H1 (cell line): ENCODE results near the gene MMP7. TPM values are rescaled to one million over a fixed set of nuclear protein-coding genes. Genes with fewer than 3 reads are reported as not detected.
A peak's percentile ranks its signal among the peaks of the same experiment; 100 is the strongest.

Experiments used
- CTCF ChIA-PET: fragments of 300-600 bp; sonication (Branson Sonifier 250); formaldehyde crosslinking; loops from one replicate; lab custom pipeline; 2021; ENCODE audit not compliant: partially characterized antibody; lab: Charles Lee
- POLR2A ChIA-PET: fragments of 300-600 bp; sonication (Branson Sonifier 250); formaldehyde crosslinking; loops from one replicate; lab custom pipeline; 2021; ENCODE audit warnings: inconsistent platforms; ENCODE audit not compliant: partially characterized antibody; lab: Charles Lee
- DNase-seq, 2 experiments: peaks; one replicate each; pipeline versions ENCODE4 v3.0.0 to v3.0.0-alpha.2; 2010 to 2022; ENCODE audit warnings: low spot score in 2 of 2, low read depth in 1 of 2, mixed read lengths in 1 of 2
- FAIRE-seq: peaks from 2 replicates; lab custom pipeline; 2011; peaks lifted over from hg19 to GRCh38; lab: Jason Lieb, UNC
- H2AFZ ChIP-seq: 2 replicates; pipeline ENCODE4 v1.8.1; 2012; ENCODE audit warnings: low read length, inconsistent platforms
- H2AK5ac ChIP-seq: 2 replicates; pipeline ENCODE4 v1.6.1; 2013; ENCODE audit warnings: low read depth, low read length
- H2BK120ac ChIP-seq: replicated peaks from 2 replicates; pipeline ENCODE3; 2013; ENCODE audit warnings: low read depth, low read length, inconsistent platforms
- H2BK12ac ChIP-seq: 2 replicates; pipeline ENCODE4 v1.6.1; 2013; ENCODE audit warnings: low read depth, low read length
- H2BK15ac ChIP-seq: 2 replicates; pipeline ENCODE4 v1.6.1; 2013; ENCODE audit warnings: low read length
- H2BK20ac ChIP-seq: 2 replicates; pipeline ENCODE4 v1.6.1; 2013; ENCODE audit warnings: low read length
- H2BK5ac ChIP-seq: 2 replicates; pipeline ENCODE4 v1.6.1; 2013; ENCODE audit warnings: low read depth, low read length
- H3K14ac ChIP-seq: 2 replicates; pipeline ENCODE4 v1.6.1; 2013; ENCODE audit warnings: inconsistent platforms; ENCODE audit not compliant: insufficient read length
- H3K18ac ChIP-seq: 2 replicates; pipeline ENCODE4 v1.6.1; 2013; ENCODE audit warnings: low read length; ENCODE audit errors: extremely low read depth
- H3K23ac ChIP-seq: 2 replicates; pipeline ENCODE4 v1.6.1; 2013; ENCODE audit warnings: inconsistent platforms; ENCODE audit not compliant: insufficient read length
- H3K23me2 ChIP-seq: 2 replicates; pipeline ENCODE4 v1.6.1; 2013; ENCODE audit warnings: low read depth, low read length
- H3K27ac ChIP-seq: 2 replicates; pipeline ENCODE4 v1.6.1; 2011; ENCODE audit warnings: low read depth, low read length, inconsistent platforms
- H3K27me3 ChIP-seq, 4 experiments: replicated peaks in 1 of 4; 1 replicate in 1 of 4; 2 replicates in 3 of 4; pipeline versions ENCODE4 v1.6.1 to v1.8.1; 2011 to 2013; ENCODE audit warnings: low read length in 3 of 4, mild to moderate bottlenecking in 3 of 4, inconsistent platforms in 2 of 4, mixed read lengths in 2 of 4, moderate library complexity in 1 of 4; ENCODE audit not compliant: control insufficient read depth in 3 of 4, insufficient read depth in 3 of 4; ENCODE audit errors: extremely low read depth in 1 of 4
- H3K36me3 ChIP-seq, 4 experiments: 2 replicates each; pipeline versions ENCODE4 v1.6.1 to v1.8.1; 2011 to 2013; ENCODE audit warnings: mild to moderate bottlenecking in 4 of 4, low read length in 3 of 4, moderate library complexity in 2 of 4, control low read depth in 1 of 4, inconsistent platforms in 1 of 4; ENCODE audit not compliant: insufficient read depth in 4 of 4, control insufficient read depth in 2 of 4
- H3K4ac ChIP-seq: replicated peaks from 2 replicates; pipeline ENCODE3; 2013; ENCODE audit warnings: low read length, low read depth, mixed read lengths, inconsistent platforms; ENCODE audit not compliant: insufficient read length
- H3K4me1 ChIP-seq, 4 experiments: replicated peaks in 1 of 4; 1 replicate in 1 of 4; 2 replicates in 3 of 4; pipeline versions ENCODE4 v1.6.1 to v1.8.1; 2011 to 2013; ENCODE audit warnings: low read length in 3 of 4, inconsistent platforms in 2 of 4, mixed read lengths in 1 of 4; ENCODE audit not compliant: insufficient read depth in 4 of 4, control insufficient read depth in 3 of 4
- H3K4me2 ChIP-seq, 2 experiments: 2 replicates each; pipeline versions ENCODE4 v1.6.1 to v1.8.1; 2011 to 2013; ENCODE audit warnings: low read depth in 2 of 2, low read length in 2 of 2, control low read depth in 1 of 2, inconsistent platforms in 1 of 2, mild to moderate bottlenecking in 1 of 2; ENCODE audit not compliant: insufficient read depth in 1 of 2
- H3K4me3 ChIP-seq, 4 experiments: fragments of 200-600, 300-600 bp in 1 of 4; sonication (generic), shearing (Covaris generic), sonication (Bioruptor Twin) in 1 of 4; 2 replicates each; pipeline versions ENCODE4 v1.5.1 to v1.8.1; 2011 to 2016; ENCODE audit warnings: low read length in 4 of 4, low read depth in 3 of 4, control low read depth in 2 of 4, inconsistent platforms in 2 of 4, mild to moderate bottlenecking in 2 of 4, mixed read lengths in 1 of 4, moderate library complexity in 1 of 4; ENCODE audit not compliant: insufficient read depth in 2 of 4; ENCODE audit errors: extremely low read depth in 1 of 4
- H3K56ac ChIP-seq: replicated peaks from 2 replicates; pipeline ENCODE3; 2013; ENCODE audit warnings: low read depth, mild to moderate bottlenecking, mixed read lengths, low read length, inconsistent platforms; ENCODE audit not compliant: insufficient read length
- H3K79me1 ChIP-seq: 2 replicates; pipeline ENCODE4 v1.6.1; 2013; ENCODE audit warnings: low read depth, low read length, control low read depth
- H3K79me2 ChIP-seq, 2 experiments: 2 replicates each; pipeline versions ENCODE4 v1.6.1 to v1.8.1; 2012 to 2013; ENCODE audit warnings: low read length in 2 of 2, mild to moderate bottlenecking in 2 of 2, inconsistent platforms in 1 of 2; ENCODE audit not compliant: insufficient read depth in 2 of 2, control insufficient read depth in 1 of 2
- H3K9ac ChIP-seq, 4 experiments: replicated peaks in 1 of 4; 1 replicate in 1 of 4; 2 replicates in 3 of 4; pipeline versions ENCODE4 v1.6.1 to v1.8.1; 2011 to 2013; ENCODE audit warnings: low read depth in 3 of 4, low read length in 3 of 4, control low read depth in 2 of 4, mild to moderate bottlenecking in 2 of 4, moderate library complexity in 2 of 4, inconsistent platforms in 1 of 4; ENCODE audit errors: extremely low read depth in 1 of 4
- H3K9me3 ChIP-seq, 2 experiments: 2 replicates each; pipeline versions ENCODE4 v1.6.1 to v1.8.1; 2012 to 2013; ENCODE audit warnings: mild to moderate bottlenecking in 2 of 2, moderate library complexity in 2 of 2, control low read depth in 1 of 2, inconsistent platforms in 1 of 2, low read depth in 1 of 2, low read length in 1 of 2, mixed read lengths in 1 of 2; ENCODE audit not compliant: insufficient read depth in 2 of 2
- H4K20me1 ChIP-seq, 2 experiments: replicated peaks in 1 of 2; 2 replicates each; pipeline versions ENCODE3 to v1.8.1; 2011 to 2013; ENCODE audit warnings: inconsistent platforms in 2 of 2, low read length in 2 of 2, mild to moderate bottlenecking in 1 of 2; ENCODE audit not compliant: insufficient read depth in 2 of 2, control insufficient read depth in 1 of 2
- H4K5ac ChIP-seq: 2 replicates; pipeline ENCODE4 v1.6.1; 2013; ENCODE audit warnings: low read length, low read depth, mixed read lengths, inconsistent platforms; ENCODE audit not compliant: insufficient read length
- H4K8ac ChIP-seq: 2 replicates; pipeline ENCODE4 v1.8.0; 2013; ENCODE audit warnings: mild to moderate bottlenecking, moderate library complexity, low read length, inconsistent platforms; ENCODE audit not compliant: insufficient read depth; ENCODE audit errors: extremely low read depth
- H4K91ac ChIP-seq: replicated peaks from 2 replicates; pipeline ENCODE3; 2013; ENCODE audit warnings: low read length, mixed read lengths, inconsistent platforms; ENCODE audit not compliant: insufficient read length
- BACH1 ChIP-seq: IDR thresholded peaks from 2 replicates; pipeline ENCODE4 v1.6.1; 2012; ENCODE audit warnings: low read length, improper control_type of control experiment
- BCL11A ChIP-seq, 2 experiments: IDR thresholded peaks; one replicate each; pipeline ENCODE4 v1.6.1; 2011; ENCODE audit warnings: low read depth in 2 of 2, low read length in 2 of 2, mild to moderate bottlenecking in 2 of 2
- CHD1 ChIP-seq: IDR thresholded peaks from 2 replicates; pipeline ENCODE4 v1.6.1; 2012; ENCODE audit warnings: low read depth, low read length, improper control_type of control experiment
- CHD2 ChIP-seq: IDR thresholded peaks from 2 replicates; pipeline ENCODE4 v1.6.1; 2012; ENCODE audit warnings: low read length, improper control_type of control experiment
- HDAC6 ChIP-seq: IDR thresholded peaks from one replicate; pipeline ENCODE4 v1.7.1; 2012; ENCODE audit warnings: low read depth, mild to moderate bottlenecking, inconsistent platforms, low read length, moderate library complexity
- POU5F1 ChIP-seq: IDR thresholded peaks from 2 replicates; pipeline ENCODE4 v1.6.1; 2011; ENCODE audit warnings: low read depth, mild to moderate bottlenecking, low read length, moderate library complexity
- SP2 ChIP-seq: IDR thresholded peaks from 2 replicates; pipeline ENCODE4 v1.6.1; 2012; ENCODE audit warnings: mild to moderate bottlenecking, low read length, inconsistent platforms
- WGBS, 2 experiments: shearing (Covaris generic) in 1 of 2; methylation state at CpG; one replicate each; pipeline versions ENCODE4 v1.1.6 to v1.1.7; 2013 to 2015; ENCODE audit warnings: low lambda C conversion rate in 2 of 2, mixed read lengths in 2 of 2, inconsistent platforms in 1 of 2, low coverage in 1 of 2, missing lambda C conversion rate in 1 of 2; ENCODE audit not compliant: insufficient replicate concordance in 2 of 2, insufficient coverage in 1 of 2, insufficient read length in 1 of 2; ENCODE audit errors: extremely low coverage in 1 of 2, missing lambda C conversion rate in 1 of 2; 5-methylcytosine and 5-hydroxymethylcytosine counted together
- long read RNA-seq, 2 experiments: library from RNA in 1 of 2; library from capped mRNA in 1 of 2; stranded (forward); transcript quantifications; one replicate each; pipeline ENCODE4 v2.0.0, GENCODE V29; 2021; ENCODE audit warnings: inconsistent platforms in 1 of 2
- polyA minus RNA-seq, 3 experiments: library from RNA; depleted of rRNA, polyadenylated mRNA; stranded (reverse); fragments of >200 nt; gene quantifications; 1 replicate in 2 of 3; 2 replicates in 1 of 3; pipeline ENCODE4 v1.2.3, GENCODE V29; 2011
- polyA plus RNA-seq, 7 experiments: library from polyadenylated mRNA; depleted of rRNA in 3 of 7; stranded (reverse) in 5 of 7; unstranded in 2 of 7; fragments of >200 nt in 5 of 7; fragments of 200-250 nt in 2 of 7; gene quantifications; 1 replicate in 5 of 7; 2 replicates in 1 of 7; 4 replicates in 1 of 7; pipeline versions ENCODE4 v1.2.1 to v1.2.3, GENCODE V29; 2011 to 2013; ENCODE audit warnings: missing spikeins in 2 of 7, mixed read lengths in 2 of 7
- total RNA-seq: library from RNA; stranded (reverse); fragmentation: NEBNext Ultra II Directional; extraction: Animal tissue kit (Norgen Biotek cat#: 25700); gene quantifications from 2 replicates; pipeline ENCODE4 v1.2.1, GENCODE V29; 2021

Gene MMP7
- total RNA-seq = not detected in 2 replicates
- polyA plus RNA-seq (2011; rRNA removed) = not detected in 2 replicates
- polyA plus RNA-seq (2011; cell fraction: cytosol; rRNA removed) = not detected
- polyA plus RNA-seq (2011; cell fraction: nucleus; rRNA removed) = not detected
- polyA plus RNA-seq (2012, experiment 1 of 2) = not detected in 4 replicates
- not detected for polyA plus RNA-seq (2012, experiment 2 of 2)
- not detected for polyA plus RNA-seq (2013, experiment 1 of 2)
- polyA plus RNA-seq (2013, experiment 2 of 2) = not detected
- not detected in 2 replicates for polyA minus RNA-seq (2011; rRNA and poly(A)+ RNA removed)
- polyA minus RNA-seq (2011; cell fraction: cytosol; rRNA and poly(A)+ RNA removed) = not detected
- polyA minus RNA-seq (2011; cell fraction: nucleus; rRNA and poly(A)+ RNA removed) = not detected
- long read RNA-seq, experiment 1 = 0 reads
- long read RNA-seq, experiment 2 = 0 reads

GRCh38 chr11:102530558-102530957, at the start of gene MMP7:
Gene MMP7, minus strand, starts transcription at chr11:102530747. Its CDS starts 47 bp downstream, at chr11:102530700.
- Histone ChIP-seq H3K23ac (no peak within 1 kb of the TSS), H3K27ac (no peak within 1 kb of the TSS), H3K79me2 (no peaks in the 10 kb centered on the region), H4K91ac (no peak within 1 kb of the TSS), H3K4me2 (no peak within 1 kb of the TSS), H2BK12ac (no peak within 1 kb of the TSS), H3K4me3 (no peak within 1 kb of the TSS), H2AK5ac (no peak within 1 kb of the TSS), H3K4ac (no peak within 1 kb of the TSS), H2BK120ac (no peak within 1 kb of the TSS), H3K9me3 (no peaks in the 10 kb centered on the region), H2BK20ac (no peak within 1 kb of the TSS), H3K14ac (no peak within 1 kb of the TSS), H4K5ac (no peak within 1 kb of the TSS), H3K18ac (no peak within 1 kb of the TSS), H3K9ac (no peak within 1 kb of the TSS), H4K8ac (no peak within 1 kb of the TSS), H3K36me3 (no peaks in the 10 kb centered on the region), H3K4me1 (no peaks in the 10 kb centered on the region; a peak in 2 of 7 replicates), H3K23me2 (no peaks in the 10 kb centered on the region), H3K27me3 (peaks cover 0 to 1% (median 0%) of the 10 kb centered on the region in 4 experiments; a peak in 1 of 7 replicates), H3K79me1 (no peaks in the 10 kb centered on the region)
- 83% methylated on average over 8 of the region's 8 CpGs; no CpG with 5 or more reads in 1 of the 2 experiments for WGBS, 2 experiments
- DNase-seq = no peak
- no peak for FAIRE-seq
- no peak for TF ChIP-seq HDAC6
- TF ChIP-seq CHD2 = no peak
- no peak for TF ChIP-seq BACH1
- no peak for TF ChIP-seq BCL11A (IDR thresholded peaks at IDR 0.05; ENCODE audit: low read depth in 2 of 2, low read length in 2 of 2)
- TF ChIP-seq SP2 = no peak
- no peak for TF ChIP-seq POU5F1
- no peak for TF ChIP-seq CHD1
- TF ChIP-seq, all 59 proteins: peak for 0
- Histone ChIP-seq H2BK5ac (no peak within 1 kb of the TSS), H4K20me1 (no peaks in the 10 kb centered on the region), H2BK15ac (no peak within 1 kb of the TSS), H3K56ac (no peak within 1 kb of the TSS), H2AFZ (0 out of 2 replicates have a peak within 1 kb of the TSS, but pooled peaks have one; percentile 71)
- POLR2A ChIA-PET = no interaction called here
- CTCF ChIA-PET = interaction anchor here (0.8 kb wide), 1 partner anchor 12 kb away, joined by 3 read pairs; no protein-coding TSS in a partner anchor
